Lung (tissue), 12 donors: ENCODE results near the gene FKBP5. TPM values are rescaled to one million over a fixed set of nuclear protein-coding genes. Genes with fewer than 3 reads are reported as not detected.
A peak's percentile ranks its signal among the peaks of the same experiment; 100 is the strongest.

Experiments
- ATAC-seq: fragments of 200-7000 bp; cut with Tn5 transposase; one replicate; pipeline ENCODE4 v1.9.1; 2020; ENCODE audit warnings: moderate number of reproducible peaks; ENCODE audit not compliant: insufficient read depth, low FRiP score
- DNase-seq, 3 donors: peaks; one replicate each; pipeline ENCODE4 v3.0.0-alpha.2; 2013 to 2017
- H3K27ac ChIP-seq, 2 donors: one replicate each; pipeline ENCODE4 v1.5.1; 2013; ENCODE audit warnings: mild to moderate bottlenecking in 2 of 2, moderate library complexity in 2 of 2, control low read depth in 1 of 2, inconsistent platforms in 1 of 2, low read depth in 1 of 2, low read length in 1 of 2
- H3K27me3 ChIP-seq, 3 donors: one replicate each; pipeline ENCODE4 v1.5.1; 2013; ENCODE audit warnings: low read length in 2 of 3; ENCODE audit not compliant: control insufficient read depth in 3 of 3, insufficient read depth in 3 of 3
- H3K36me3 ChIP-seq, 4 donors: one replicate each; pipeline ENCODE4 v1.5.1; 2013; ENCODE audit warnings: low read length in 4 of 4, mild to moderate bottlenecking in 1 of 4, moderate library complexity in 1 of 4; ENCODE audit not compliant: control insufficient read depth in 4 of 4, insufficient read depth in 4 of 4
- H3K4me1 ChIP-seq, 5 donors: one replicate each; pipeline ENCODE4 v1.5.1; 2013; ENCODE audit warnings: low read length in 5 of 5, mild to moderate bottlenecking in 2 of 5, moderate library complexity in 1 of 5; ENCODE audit not compliant: control insufficient read depth in 5 of 5, insufficient read depth in 5 of 5
- H3K4me3 ChIP-seq: one replicate; pipeline ENCODE4 v1.5.1; 2013; ENCODE audit warnings: mild to moderate bottlenecking, control low read depth, moderate library complexity
- H3K9ac ChIP-seq, 2 donors: one replicate each; pipeline ENCODE4 v1.5.1; 2013; ENCODE audit warnings: low read length in 2 of 2, control low read depth in 1 of 2; ENCODE audit not compliant: insufficient read depth in 1 of 2
- H3K9me3 ChIP-seq, 4 donors: one replicate each; pipeline ENCODE4 v1.5.1; 2013; ENCODE audit warnings: low read length in 3 of 4, mild to moderate bottlenecking in 1 of 4, moderate library complexity in 1 of 4; ENCODE audit not compliant: control insufficient read depth in 4 of 4, insufficient read depth in 3 of 4
- CTCF ChIP-seq: IDR thresholded peaks from 2 replicates; pipeline ENCODE4 v1.5.1; 2012; ENCODE audit warnings: mild to moderate bottlenecking; ENCODE audit errors: control extremely low read depth, extremely low read depth
- WGBS, 2 donors: extraction: QIAGEN DNeasy Blood & Tissue Kit; methylation state at CpG; one replicate each; pipeline ENCODE4 v1.1.7; 2013; 5-methylcytosine and 5-hydroxymethylcytosine counted together
- polyA plus RNA-seq, 2 donors: library from polyadenylated mRNA; stranded (reverse); fragments of 200-250 nt; gene quantifications; one replicate each; pipeline ENCODE4 v1.2.1, GENCODE V29; 2013
- total RNA-seq, 2 donors: library from RNA; depleted of rRNA in 1 of 2; stranded (reverse); fragments of >200 nt in 1 of 2; gene quantifications; one replicate each; pipeline ENCODE4 v1.2.1, GENCODE V29; 2014 to 2021
- donor health status: control.
- donor health status: control.
- donor health status: Bipolar disorder and iron deficiency.
- donor health status: healthy.
- donor health status: DM: yes; HTN: yes; CAD: no.

FKBP5 gene
- total and polyA plus RNA-seq, 4 donors = 25.9 to 245 (median 106) TPM

DNA sequence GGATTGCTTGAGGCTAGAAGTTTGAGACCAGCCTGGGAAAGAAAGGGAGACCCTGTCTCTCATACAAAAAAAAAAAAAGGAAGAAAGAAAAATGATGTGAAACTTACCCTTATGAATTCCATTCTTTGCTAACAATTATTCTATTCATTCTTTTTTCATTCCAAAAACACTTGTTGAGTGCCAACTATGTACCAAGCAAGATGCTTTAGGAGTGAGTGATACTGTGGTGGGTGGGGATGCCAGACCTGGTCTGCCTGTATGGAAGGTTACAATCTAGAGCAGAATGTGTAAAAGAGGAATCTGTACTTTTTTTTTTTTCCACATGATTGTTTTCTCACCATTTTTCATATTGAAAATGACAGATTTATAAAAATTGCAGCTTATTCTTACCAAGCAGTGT, 102.2 kb downstream of the FKBP5 start:
- Histone ChIP-seq H3K9ac (no peak overlapping the region), H3K9me3 (no peaks in the 10 kb centered on the region), H3K36me3 (peaks cover 0 to 30% (median 13%) of the 10 kb centered on the region in 4 donors), H3K4me1 (peaks cover 0 to 30% (median 10%) of the 10 kb centered on the region in 5 donors), H3K27ac (no peak overlapping the region), H3K27me3 (no peaks in the 10 kb centered on the region), H3K4me3 (no peak overlapping the region)
- no peak for DNase-seq
- ATAC-seq = no peak
- no peak for TF ChIP-seq CTCF

- peak overlapping the region in 1 of 2 donors; percentile 12 for H3K27ac ChIP-seq
- H3K36me3 ChIP-seq = peaks cover 0 to 34% (median 14%) of the 10 kb centered on the region in 4 donors
- no peaks in the 10 kb centered on the region for H3K27me3 ChIP-seq
- DNase-seq (no peak), ATAC-seq (no peak)
- peaks cover 0 to 21% (median 10%) of the 10 kb centered on the region in 5 donors for H3K4me1 ChIP-seq
- H3K9me3 ChIP-seq = no peaks in the 10 kb centered on the region
- no peak overlapping the region for H3K4me3 ChIP-seq
- no peak for TF ChIP-seq CTCF
- H3K9ac ChIP-seq = no peak overlapping the region
These were observed 103.1 kb downstream of the FKBP5 start for GRCh38 chr6:35585658-35586057.

- TF ChIP-seq CTCF = peak; percentile 87
- peak; percentile 77 to 88 (median 85) for DNase-seq
- Histone ChIP-seq H3K9ac (no peak overlapping the region), H3K9me3 (no peaks in the 10 kb centered on the region), H3K27me3 (no peaks in the 10 kb centered on the region), H3K27ac (peak overlapping the region in 1 of 2 donors; percentile 55), H3K4me1 (peaks cover 0 to 12% (median 0%) of the 10 kb centered on the region in 5 donors), H3K4me3 (no peak overlapping the region), H3K36me3 (peaks cover 0 to 29% (median 13%) of the 10 kb centered on the region in 4 donors)
- ATAC-seq = peak; percentile 52
- 31 to 34% methylated on average over 6 of the region's 6 CpGs for WGBS, 2 donors
These were observed 104.6 kb downstream of the FKBP5 start for GRCh38 chr6:35583893-35584688.
